HG03045 (cell line): ENCODE measurements around the gene ANKRD55.

Source experiments
- ATAC-seq: cut with Tn5 transposase; IDR thresholded peaks from one replicate; pipeline ENCODE4 v1.9.1; 2021; ENCODE audit warnings: mild to moderate bottlenecking, moderate library complexity; ENCODE audit not compliant: unreplicated experiment

ANKRD55 gene

DNA sequence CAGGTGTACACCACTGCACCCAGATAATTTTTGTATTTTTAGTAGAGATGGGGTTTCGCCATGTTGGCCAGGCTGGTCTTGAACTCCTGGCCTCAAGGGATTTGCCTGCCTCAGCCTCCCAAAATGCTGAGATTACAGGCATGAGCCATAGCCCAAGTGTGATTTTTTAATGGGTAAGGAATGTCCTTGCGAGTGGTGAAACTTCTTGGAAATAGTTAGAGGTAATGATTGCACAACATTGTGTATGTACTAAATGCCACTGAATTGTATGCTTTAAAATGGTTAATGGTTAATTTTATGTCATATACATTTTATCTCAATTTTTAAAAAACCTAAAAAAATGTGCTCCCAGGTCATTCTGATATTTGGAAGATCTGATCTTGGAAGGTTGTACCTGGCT lies 178.5 kb downstream of the ANKRD55 start:
- no peak for ATAC-seq

DNA sequence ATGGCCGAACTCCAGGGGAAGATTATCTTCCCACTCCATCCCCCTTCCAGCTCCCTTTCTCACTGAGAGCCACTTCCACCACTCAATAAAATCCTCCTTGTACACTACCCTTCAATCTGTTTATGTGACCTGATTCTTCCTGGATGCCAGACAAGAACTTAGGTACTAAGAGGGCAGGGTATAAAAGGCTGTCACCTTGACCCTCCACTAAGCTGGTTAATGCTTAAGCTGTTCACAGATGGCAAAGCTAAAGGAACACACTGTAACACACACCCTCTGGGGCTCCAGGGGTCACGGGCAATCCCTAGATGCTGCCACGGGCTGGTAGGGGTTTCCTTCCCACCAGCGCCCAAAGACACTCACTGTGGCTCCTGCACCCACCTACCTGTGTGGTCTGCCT lies 179.8 kb downstream of the ANKRD55 start:
- no peak for ATAC-seq

DNA sequence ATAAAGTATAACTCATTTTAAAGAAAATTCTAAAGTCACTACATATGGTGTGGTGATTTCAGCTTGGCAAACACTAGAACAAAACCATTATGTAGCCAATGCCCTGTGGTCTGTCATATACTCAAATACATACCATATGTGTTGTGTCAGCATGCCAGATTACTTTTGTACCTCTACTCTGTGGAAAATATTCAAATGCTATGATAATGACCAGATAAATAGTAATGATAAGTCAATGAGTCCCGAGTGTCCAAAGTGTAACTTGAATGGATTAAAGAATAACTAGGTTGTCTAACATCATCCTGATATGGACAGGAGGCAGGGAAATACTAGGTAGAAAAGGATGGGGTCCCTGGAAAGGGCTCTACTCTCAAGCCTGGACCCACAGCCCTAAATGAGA lies 180.4 kb downstream of the ANKRD55 start:
- ATAC-seq = no peak

GRCh38 chr5:56050551-56051255 lies 182.4 kb downstream of the ANKRD55 start:
- ATAC-seq = no peak
